HK-2 (cell line): ENCODE data around the gene ZDHHC22.

Source experiments
- DNase-seq: peaks from one replicate; pipeline ENCODE4 v3.0.0-alpha.2; 2018; ENCODE audit not compliant: unreplicated experiment

ZDHHC22 gene

GRCh38 chr14:77103951-77104350 is 37.6 kb downstream of the ZDHHC22 start:
- DNase-seq, result no peak

DNA sequence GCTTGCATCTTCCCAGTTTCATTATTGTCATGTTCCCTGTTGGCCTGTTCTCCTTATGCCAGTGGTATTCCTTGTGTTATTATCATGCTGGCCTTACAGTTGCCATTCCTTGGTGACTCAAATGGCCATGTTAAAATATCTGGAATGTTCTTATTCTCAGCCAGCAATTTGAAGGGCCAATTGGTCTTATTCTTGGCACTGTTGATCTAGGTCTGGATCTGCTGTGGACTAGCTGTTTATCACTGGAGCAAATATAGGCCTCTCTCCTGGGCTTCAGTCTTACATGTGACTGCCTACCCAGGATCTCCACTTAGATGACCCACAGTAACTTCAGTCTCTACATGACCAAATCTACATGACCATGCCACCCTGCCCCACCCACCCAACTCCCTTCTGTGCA is 38.1 kb downstream of the ZDHHC22 start:
- DNase-seq, result no peak

- no peak for DNase-seq
Observed at GRCh38 chr14:77102154-77102553, 39.4 kb downstream of the ZDHHC22 start.

DNA sequence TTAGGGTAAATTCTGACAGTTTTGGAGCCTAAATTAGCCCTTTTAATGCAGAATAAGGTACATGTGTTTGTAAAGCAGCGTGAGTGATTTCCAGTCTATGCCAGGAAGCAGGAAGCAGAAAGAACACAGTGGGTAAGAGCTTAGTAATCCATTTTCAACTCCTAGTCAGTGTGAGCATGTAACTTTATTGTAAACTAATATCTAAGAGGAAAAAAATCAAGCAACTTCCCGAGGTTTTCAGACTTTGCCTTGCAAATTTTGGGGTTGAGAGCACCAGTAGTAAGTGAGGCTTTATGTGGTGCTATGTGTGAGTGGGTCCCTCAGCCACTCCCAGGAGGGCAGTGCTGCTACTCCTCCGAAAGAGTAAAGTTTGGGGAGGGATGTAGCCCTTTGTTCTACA is 40.6 kb downstream of the ZDHHC22 start:
- DNase-seq, result no peak

- no peak for DNase-seq
Observed at GRCh38 chr14:77099425-77100167, 42.0 kb downstream of the ZDHHC22 start.

DNA sequence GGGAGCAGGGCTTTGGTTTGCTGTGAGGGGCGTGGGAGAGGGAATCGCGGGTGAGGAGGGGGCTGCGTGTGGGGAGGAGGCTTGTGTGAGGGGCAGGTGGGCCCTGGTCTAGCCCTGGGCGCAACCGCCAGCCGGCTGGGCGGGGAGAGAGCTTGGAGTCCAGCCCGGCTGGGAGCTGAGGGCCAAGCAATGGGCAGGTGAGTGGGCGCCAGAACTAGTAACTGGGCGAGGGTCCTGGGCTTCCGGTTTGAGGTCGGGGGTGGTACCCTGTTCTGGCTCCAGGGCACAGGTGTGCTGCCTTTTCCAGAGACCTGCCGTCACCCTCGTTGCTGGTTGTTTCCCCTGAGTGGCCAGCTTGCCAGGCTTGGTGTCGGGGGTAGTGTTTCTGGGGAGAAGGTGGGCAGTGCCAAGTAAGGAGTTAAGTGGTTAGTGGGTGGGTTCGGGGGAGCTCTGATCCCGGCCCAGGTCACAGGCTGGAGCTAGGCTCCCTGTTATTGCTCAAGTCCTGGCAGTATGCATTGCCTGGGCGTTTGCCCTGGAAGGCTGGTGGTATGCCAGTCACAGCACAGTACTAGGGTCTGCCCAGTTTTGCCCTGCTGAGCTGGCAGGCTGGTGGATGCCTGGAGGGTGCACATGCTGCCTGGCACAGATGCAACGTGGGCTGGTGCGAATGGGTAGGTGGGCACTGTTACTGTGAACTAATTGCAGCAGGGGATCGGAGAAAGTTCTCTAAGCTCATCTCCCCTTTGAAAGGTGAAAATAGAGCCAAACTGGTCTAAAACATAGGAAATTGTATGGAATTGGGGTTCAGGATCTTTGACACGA is 42.9 kb downstream of the ZDHHC22 start:
- peak; percentile 14 for DNase-seq

GRCh38 chr14:77097700-77098528 is 43.7 kb downstream of the ZDHHC22 start, which contains the start of gene CIPC:
Gene CIPC, plus strand, starts transcription at chr14:77098258. Its CDS starts 7,451 bp downstream, at chr14:77105709.
- DNase-seq, result peak; percentile 99

GRCh38 chr14:77097006-77097699 is 44.4 kb downstream of the ZDHHC22 start:
- peak; percentile 8 for DNase-seq

GRCh38 chr14:77094672-77095284 is 46.8 kb downstream of the ZDHHC22 start:
- peak; percentile 61 for DNase-seq

DNA sequence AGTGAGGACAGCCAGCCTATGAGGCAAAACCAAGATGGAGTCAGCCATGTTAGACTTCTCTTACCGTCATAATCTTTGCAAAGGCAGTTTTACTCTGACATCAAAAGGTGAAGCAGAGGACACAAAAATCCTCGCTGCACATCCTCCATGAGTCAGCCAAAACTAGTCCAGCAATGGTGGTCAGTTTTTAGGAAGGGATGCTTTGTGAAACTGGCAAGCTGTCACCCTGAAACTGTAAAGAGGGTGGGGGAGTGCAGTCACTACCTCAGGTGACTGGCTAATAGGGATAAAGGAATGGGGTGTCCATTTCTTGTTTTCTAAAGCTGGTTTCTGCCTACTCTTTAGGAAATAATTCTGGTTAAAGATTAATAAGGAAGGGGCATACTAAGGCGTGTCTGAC is 48.9 kb downstream of the ZDHHC22 start:
- DNase-seq, result no peak

DNA sequence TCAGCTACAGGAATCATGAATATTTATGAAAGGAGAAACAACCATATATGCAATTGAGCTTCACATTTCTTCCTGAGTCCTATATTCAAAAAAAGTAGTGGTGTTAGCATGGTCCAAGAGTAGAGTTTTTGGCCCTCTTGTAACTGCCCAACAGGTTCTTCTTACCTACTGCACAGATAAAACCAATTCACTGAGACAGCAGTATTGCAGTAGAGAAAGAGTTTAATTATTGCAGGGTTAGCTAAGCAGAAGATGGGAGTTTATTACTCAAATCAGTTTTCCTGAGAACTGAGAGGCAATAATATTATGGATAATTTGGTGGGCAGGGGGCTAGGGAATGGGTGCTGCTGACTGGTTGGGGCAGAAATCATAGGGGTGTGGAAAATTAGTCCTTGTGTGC is 50.1 kb downstream of the ZDHHC22 start:
- DNase-seq, result no peak

DNA sequence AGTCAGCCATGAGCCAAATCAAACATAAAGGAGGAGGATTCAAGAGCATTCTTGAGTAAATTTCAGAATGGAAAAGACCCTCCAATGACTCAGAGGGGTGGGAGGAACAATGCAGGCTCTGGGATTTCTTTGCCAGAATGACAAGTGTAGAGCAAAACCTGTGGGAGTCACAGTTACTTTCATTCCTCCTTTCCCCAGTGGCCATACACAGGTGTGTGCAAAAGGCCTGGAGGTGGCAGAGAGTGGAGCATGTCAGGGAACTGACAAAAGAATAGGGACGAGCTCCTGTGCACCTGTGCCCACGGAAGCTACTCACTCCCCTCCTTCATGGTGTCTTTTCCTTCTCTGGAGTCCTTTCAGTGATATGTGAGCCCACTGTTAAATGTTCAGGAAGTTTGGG is 52.9 kb downstream of the ZDHHC22 start:
- DNase-seq, result no peak

GRCh38 chr14:77088219-77088618 is 53.4 kb downstream of the ZDHHC22 start:
- DNase-seq, result no peak

GRCh38 chr14:77087631-77088030 is 54.0 kb downstream of the ZDHHC22 start:
- no peak for DNase-seq

GRCh38 chr14:77086951-77087350 is 54.6 kb downstream of the ZDHHC22 start:
- DNase-seq, result no peak

DNA sequence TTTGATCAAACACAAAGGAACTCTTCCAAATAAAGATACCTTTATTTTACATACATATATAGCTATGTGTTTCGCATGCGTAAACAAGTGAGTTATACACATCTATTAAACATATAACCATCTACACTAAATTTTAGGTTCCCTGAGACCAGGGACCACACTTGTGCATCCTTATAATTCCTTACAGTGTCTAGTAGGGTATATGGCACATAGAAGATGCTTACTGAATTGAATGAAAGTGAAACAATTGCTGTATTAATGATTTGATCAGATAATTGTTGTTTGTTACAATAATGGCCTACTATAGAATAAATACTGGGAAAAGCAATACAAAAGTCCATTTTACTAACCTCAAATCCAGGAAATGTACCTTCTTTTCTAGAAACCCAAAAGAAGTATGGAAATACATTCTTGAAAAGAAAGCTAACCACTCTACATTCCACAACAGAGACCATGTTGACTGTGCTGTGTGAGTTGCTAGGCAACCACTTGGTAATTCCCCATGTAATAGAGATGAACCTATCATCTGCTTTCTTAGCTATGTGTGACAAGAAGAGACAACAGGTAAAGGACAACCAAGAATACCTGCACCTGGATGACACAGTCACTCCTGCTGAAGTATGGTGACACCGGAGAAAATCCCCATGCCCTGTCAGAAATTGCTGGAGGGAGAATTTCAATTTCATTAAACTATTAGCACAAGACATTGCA is 55.4 kb downstream of the ZDHHC22 start:
- no peak for DNase-seq

DNA sequence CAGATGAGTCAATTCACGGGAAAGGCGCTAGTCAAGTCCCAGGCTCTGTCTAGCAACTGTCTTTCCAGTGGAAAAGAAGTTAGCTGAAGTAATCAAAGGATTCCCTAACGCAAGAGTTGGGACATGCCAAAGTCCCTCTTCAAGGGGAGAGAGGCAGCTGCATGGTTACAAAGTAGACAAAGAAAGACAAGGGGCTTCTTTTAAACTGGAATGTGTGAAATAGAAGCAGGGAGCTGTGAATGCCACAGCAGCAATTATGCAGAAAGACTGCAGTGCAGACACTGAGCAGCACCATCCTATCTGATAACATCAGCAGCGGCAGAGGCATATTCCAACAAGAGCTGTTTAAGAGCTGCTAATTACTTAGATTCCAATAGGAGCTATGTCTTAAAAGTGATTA is 56.1 kb downstream of the ZDHHC22 start:
- no peak for DNase-seq

- no peak for DNase-seq
Observed at GRCh38 chr14:77084985-77085384, 56.6 kb downstream of the ZDHHC22 start.

DNA sequence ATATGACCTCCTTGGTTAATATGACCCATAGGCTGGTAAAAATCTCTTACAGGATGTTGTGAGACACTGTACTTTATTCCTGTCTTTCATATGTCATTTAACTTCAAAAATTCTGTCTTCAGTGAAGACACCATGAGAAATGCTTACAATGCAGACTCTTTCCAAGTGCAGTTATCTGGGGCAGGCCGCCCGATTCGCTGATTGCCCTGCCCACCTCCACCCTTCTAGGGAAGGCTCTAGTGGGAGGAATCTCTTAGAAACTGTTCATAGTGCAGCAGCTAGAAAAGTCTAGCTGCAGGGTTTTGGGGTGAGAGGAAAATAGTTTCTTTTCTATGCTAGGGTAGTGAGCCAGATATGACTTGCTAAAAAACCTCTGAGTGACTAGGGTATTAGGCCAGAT is 58.5 kb downstream of the ZDHHC22 start:
- DNase-seq, result no peak

GRCh38 chr14:77082356-77082755 is 59.2 kb downstream of the ZDHHC22 start:
- no peak for DNase-seq
